CD4-positive, alpha-beta memory T cell (primary cell): ENCODE data around the gene CRADD. TPM values are rescaled to one million over a fixed set of nuclear protein-coding genes. Genes with fewer than 3 reads are reported as not detected.
"Not testable (repeated sequence)": the region's sequence is repeated elsewhere in the genome, so short reads cannot be mapped to it uniquely, and the experiment has no call there.

Experiments
- CTCF ChIA-PET: fragments of 350-600 bp; sonication (Branson Sonifier 250); formaldehyde crosslinking; loops from one replicate; lab custom pipeline; 2021; ENCODE audit warnings: inconsistent platforms; ENCODE audit not compliant: partially characterized antibody; lab: Charles Lee
- POLR2A ChIA-PET: fragments of 350-600 bp; sonication (Branson Sonifier 250); formaldehyde crosslinking; loops from one replicate; lab custom pipeline; 2021; ENCODE audit not compliant: partially characterized antibody; lab: Charles Lee
- DNase-seq, 5 donors: peaks; one replicate each; pipeline versions ENCODE4 v3.0.0 to v3.0.0-alpha.2; 2020 to 2022; ENCODE audit warnings: mixed read lengths in 1 of 5
- H3K27ac ChIP-seq: one replicate; pipeline ENCODE4 v1.7.0; 2013; ENCODE audit warnings: low read depth, low read length
- H3K27me3 ChIP-seq: 2 replicates; pipeline ENCODE4 v1.7.0; 2013; ENCODE audit warnings: mild to moderate bottlenecking, low read length, moderate library complexity; ENCODE audit not compliant: insufficient read depth
- H3K36me3 ChIP-seq: 2 replicates; pipeline ENCODE4 v1.7.0; 2013; ENCODE audit warnings: mild to moderate bottlenecking, low read length, moderate library complexity; ENCODE audit not compliant: insufficient read depth
- H3K4me1 ChIP-seq: 2 replicates; pipeline ENCODE4 v1.7.0; 2013; ENCODE audit warnings: mild to moderate bottlenecking, low read length, moderate library complexity; ENCODE audit not compliant: insufficient read depth
- H3K4me3 ChIP-seq, 2 donors: one replicate each; pipeline ENCODE4 v1.7.0; 2013; ENCODE audit warnings: low read length in 2 of 2, mild to moderate bottlenecking in 1 of 2
- H3K9me3 ChIP-seq, 2 donors: one replicate each; pipeline ENCODE4 v1.7.0; 2013; ENCODE audit warnings: low read length in 2 of 2, control low read depth in 1 of 2; ENCODE audit not compliant: control insufficient read depth in 1 of 2
- H3K27ac Mint-ChIP-seq, 7 donors: one replicate each; pipeline ENCODE4 v1.8.0; 2020 to 2021; ENCODE audit warnings: mixed read lengths in 7 of 7, mild to moderate bottlenecking in 6 of 7, inconsistent platforms in 3 of 7, moderate library complexity in 3 of 7
- H3K27me3 Mint-ChIP-seq, 2 donors: one replicate each; pipeline ENCODE4 v1.8.0; 2020 to 2021; ENCODE audit warnings: mixed read lengths in 2 of 2
- H3K36me3 Mint-ChIP-seq, 2 donors: one replicate each; pipeline ENCODE4 v1.8.0; 2020 to 2021; ENCODE audit warnings: mixed read lengths in 2 of 2, inconsistent platforms in 1 of 2, mild to moderate bottlenecking in 1 of 2
- H3K4me1 Mint-ChIP-seq, 4 donors: one replicate each; pipeline ENCODE4 v1.8.0; 2020 to 2021; ENCODE audit warnings: mixed read lengths in 4 of 4, mild to moderate bottlenecking in 1 of 4
- H3K4me3 Mint-ChIP-seq, 8 donors: one replicate each; pipeline ENCODE4 v1.8.0; 2020 to 2021; ENCODE audit warnings: mixed read lengths in 8 of 8, mild to moderate bottlenecking in 7 of 8, moderate library complexity in 6 of 8, inconsistent platforms in 3 of 8
- H3K9me3 Mint-ChIP-seq, 8 donors: one replicate each; pipeline ENCODE4 v1.8.0; 2020 to 2021; ENCODE audit warnings: mixed read lengths in 8 of 8, mild to moderate bottlenecking in 5 of 8, inconsistent platforms in 3 of 8, moderate library complexity in 1 of 8
- intact Hi-C: fragments of 100-400 bp; cut with micrococcal nuclease; formaldehyde crosslinking; loops from one replicate; pipeline ENCODE4 v1.15.1; 2023
- polyA plus RNA-seq, 2 donors: library from polyadenylated mRNA; unstranded; fragments of 300-500 nt; fragmentation: Illumina TruSeq; gene quantifications; one replicate each; pipeline ENCODE4 v1.2.3, GENCODE V29; 2021
- total RNA-seq, 2 experiments: library from RNA; stranded (reverse); gene quantifications; one replicate each; pipeline ENCODE4 v1.2.3, GENCODE V29; 2021

CRADD gene
- total and polyA plus RNA-seq, 4 experiments from 2014 or later, result 13.3 to 18.3 (median 15.9) TPM

- Mint-ChIP-seq H3K27ac (peak overlapping the region in 1 of 7 donors; percentile 53), H3K4me3 (no peak overlapping the region)
- POLR2A ChIA-PET, result no interaction called here
These were observed 206.4 kb downstream of the CRADD start for GRCh38 chr12:93883436-93884154.

GRCh38 chr12:93884794-93885460, 207.8 kb downstream of the CRADD start:
- Mint-ChIP-seq H3K27me3 (no peaks in the 10 kb centered on the region), H3K27ac (no peak overlapping the region), H3K4me3 (no peak overlapping the region), H3K4me1 (peaks cover 7 to 18% (median 11%) of the 10 kb centered on the region in 4 donors), H3K9me3 (no peaks in the 10 kb centered on the region), H3K36me3 (peaks cover 0 to 5% of the 10 kb centered on the region in 2 donors)
- no peaks in the 10 kb centered on the region for H3K9me3 ChIP-seq
- DNase-seq, result no peak
- ChIA-PET CTCF (no interaction called here), POLR2A (no interaction called here)
- intact Hi-C loops, result no loop called here
- H3K4me1 ChIP-seq, result peaks cover 15% of the 10 kb centered on the region
- H3K27ac ChIP-seq, result no peak overlapping the region
- H3K27me3 ChIP-seq, result no peaks in the 10 kb centered on the region
- H3K36me3 ChIP-seq, result no peaks in the 10 kb centered on the region
- H3K4me3 ChIP-seq, result no peak overlapping the region

More at GRCh38 chr12:93883436-93884154, 206.4 kb downstream of the CRADD start:
- H3K9me3 ChIP-seq, result no peaks in the 10 kb centered on the region
- no peak overlapping the region for H3K27ac ChIP-seq
- peaks cover 0 to 2% (median 0%) of the 10 kb centered on the region in 8 donors for H3K9me3 Mint-ChIP-seq
- peaks cover 0 to 5% of the 10 kb centered on the region in 2 donors for H3K36me3 Mint-ChIP-seq
- no peak overlapping the region for H3K4me3 ChIP-seq
- CTCF ChIA-PET, result no interaction called here
- intact Hi-C loops, result no loop called here
- H3K27me3 Mint-ChIP-seq, result no peaks in the 10 kb centered on the region
- peaks cover 7 to 19% (median 11%) of the 10 kb centered on the region in 4 donors for H3K4me1 Mint-ChIP-seq
- no peak for DNase-seq
- peaks cover 15% of the 10 kb centered on the region for H3K4me1 ChIP-seq
- H3K27me3 ChIP-seq, result no peaks in the 10 kb centered on the region
- no peaks in the 10 kb centered on the region for H3K36me3 ChIP-seq

GRCh38 chr12:93885973-93886532, 208.9 kb downstream of the CRADD start:
- H3K4me3 Mint-ChIP-seq, CTCF ChIA-PET: not testable (repeated sequence)

GRCh38 chr12:93886533-93887511, 209.6 kb downstream of the CRADD start:
- Histone ChIP-seq H3K4me3 (no peak overlapping the region), H3K4me1 (no peaks in the 10 kb centered on the region), H3K36me3 (no peaks in the 10 kb centered on the region), H3K27ac (no peak overlapping the region), H3K9me3 (no peaks in the 10 kb centered on the region), H3K27me3 (no peaks in the 10 kb centered on the region)
- H3K36me3 Mint-ChIP-seq, result no peaks in the 10 kb centered on the region
- no peaks in the 10 kb centered on the region for H3K9me3 Mint-ChIP-seq
- no peak overlapping the region for H3K4me3 Mint-ChIP-seq
- DNase-seq, result no peak
- ChIA-PET POLR2A (no interaction called here), CTCF (no interaction called here)
- H3K4me1 Mint-ChIP-seq, result no peaks in the 10 kb centered on the region
- intact Hi-C loops, result no loop called here
- no peaks in the 10 kb centered on the region for H3K27me3 Mint-ChIP-seq
- peak overlapping the region in 1 of 7 donors; percentile 66 for H3K27ac Mint-ChIP-seq

More at GRCh38 chr12:93885973-93886532, 208.9 kb downstream of the CRADD start:
- H3K27ac ChIP-seq, H3K36me3 Mint-ChIP-seq, H3K27me3 Mint-ChIP-seq, H3K9me3 Mint-ChIP-seq, DNase-seq, H3K27me3 ChIP-seq, H3K9me3 ChIP-seq, H3K4me1 Mint-ChIP-seq, H3K36me3 ChIP-seq, H3K4me1 ChIP-seq, H3K4me3 ChIP-seq, POLR2A ChIA-PET, intact Hi-C loops: not testable (repeated sequence)
- peak overlapping the region in 1 of 7 donors; percentile 66 for H3K27ac Mint-ChIP-seq

DNA sequence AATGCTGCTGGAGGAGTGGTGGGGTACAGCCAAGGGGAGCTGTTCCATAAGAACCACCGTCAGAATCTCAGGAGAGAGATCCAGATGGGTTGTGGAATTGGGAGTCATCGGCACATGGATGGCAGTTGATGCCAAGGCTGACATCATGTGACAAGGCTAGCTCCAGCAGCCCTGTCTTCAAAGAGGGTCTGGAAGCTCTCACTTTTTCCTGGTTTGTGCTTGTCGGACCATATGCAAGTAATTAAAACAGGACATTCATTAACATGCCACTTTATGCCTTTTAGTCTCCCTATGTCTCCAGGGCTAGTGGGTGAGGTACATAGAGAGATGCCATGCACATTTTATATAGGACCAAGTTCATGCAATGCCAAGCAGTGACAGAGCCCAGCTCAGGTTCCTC, 211.8 kb downstream of the CRADD start:
- H3K27ac Mint-ChIP-seq, result peak overlapping the region in 2 of 7 donors; percentile 14 to 77
- H3K27me3 Mint-ChIP-seq, result no peaks in the 10 kb centered on the region
- no peak for DNase-seq
- no peaks in the 10 kb centered on the region for H3K9me3 Mint-ChIP-seq
- intact Hi-C loops, result no loop called here
- Histone ChIP-seq H3K4me3 (no peak overlapping the region), H3K36me3 (no peaks in the 10 kb centered on the region), H3K4me1 (no peaks in the 10 kb centered on the region), H3K27ac (no peak overlapping the region), H3K27me3 (no peaks in the 10 kb centered on the region), H3K9me3 (no peaks in the 10 kb centered on the region)
- no peaks in the 10 kb centered on the region for H3K36me3 Mint-ChIP-seq
- ChIA-PET POLR2A (no interaction called here), CTCF (interaction anchor here (1.0 kb wide), 1 partner anchor 213 kb away, joined by 3 read pairs; no protein-coding TSS in a partner anchor)
- H3K4me1 Mint-ChIP-seq, result no peaks in the 10 kb centered on the region
- no peak overlapping the region for H3K4me3 Mint-ChIP-seq

- Mint-ChIP-seq H3K27me3 (no peaks in the 10 kb centered on the region), H3K4me3 (no peak overlapping the region), H3K36me3 (no peaks in the 10 kb centered on the region), H3K4me1 (no peaks in the 10 kb centered on the region), H3K9me3 (no peaks in the 10 kb centered on the region), H3K27ac (peak overlapping the region in 1 of 7 donors; percentile 14)
- Histone ChIP-seq H3K4me1 (no peaks in the 10 kb centered on the region), H3K27ac (no peak overlapping the region), H3K36me3 (no peaks in the 10 kb centered on the region), H3K27me3 (no peaks in the 10 kb centered on the region), H3K4me3 (no peak overlapping the region), H3K9me3 (no peaks in the 10 kb centered on the region)
- CTCF ChIA-PET, result no interaction called here
- intact Hi-C loops, result no loop called here
- DNase-seq, result no peak
- POLR2A ChIA-PET, result no interaction called here
These were observed 212.5 kb downstream of the CRADD start for GRCh38 chr12:93889516-93890212.
